Stimulated activated CD4-positive, alpha-beta T cell treated with anti-CD3 and anti-CD28 coated beads, Interleukin-4, amount 100 ng/mL, for 48 hours (primary cell): Measurements from ENCODE around the gene UNC13A.

Source experiments
- DNase-seq, 2 donors: peaks; one replicate each; pipeline ENCODE4 v3.0.0-alpha.2; 2020; ENCODE audit warnings: low read depth in 2 of 2

UNC13A gene

DNA sequence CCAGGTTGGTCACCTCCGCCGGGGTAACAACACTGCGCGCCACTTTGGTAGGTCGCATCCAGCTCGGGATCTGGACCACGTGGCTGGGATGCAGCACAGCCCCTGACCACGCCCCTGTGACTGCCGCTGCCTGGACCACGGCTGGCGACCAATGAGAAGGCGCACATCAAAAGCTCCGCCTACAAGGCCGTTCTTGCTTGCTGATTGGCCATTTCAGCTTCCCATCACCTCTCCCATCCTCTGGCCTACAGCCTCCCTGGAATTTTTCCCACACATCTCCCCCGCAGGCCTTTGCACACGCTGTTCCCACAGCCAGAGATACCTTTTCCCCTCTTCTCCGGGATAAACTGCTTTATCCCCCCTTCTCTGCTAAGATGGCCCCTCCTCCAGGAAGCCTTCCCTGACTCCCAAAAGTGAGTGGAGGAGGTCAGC is 18.6 kb upstream of the UNC13A start:
- no peak for DNase-seq

DNA sequence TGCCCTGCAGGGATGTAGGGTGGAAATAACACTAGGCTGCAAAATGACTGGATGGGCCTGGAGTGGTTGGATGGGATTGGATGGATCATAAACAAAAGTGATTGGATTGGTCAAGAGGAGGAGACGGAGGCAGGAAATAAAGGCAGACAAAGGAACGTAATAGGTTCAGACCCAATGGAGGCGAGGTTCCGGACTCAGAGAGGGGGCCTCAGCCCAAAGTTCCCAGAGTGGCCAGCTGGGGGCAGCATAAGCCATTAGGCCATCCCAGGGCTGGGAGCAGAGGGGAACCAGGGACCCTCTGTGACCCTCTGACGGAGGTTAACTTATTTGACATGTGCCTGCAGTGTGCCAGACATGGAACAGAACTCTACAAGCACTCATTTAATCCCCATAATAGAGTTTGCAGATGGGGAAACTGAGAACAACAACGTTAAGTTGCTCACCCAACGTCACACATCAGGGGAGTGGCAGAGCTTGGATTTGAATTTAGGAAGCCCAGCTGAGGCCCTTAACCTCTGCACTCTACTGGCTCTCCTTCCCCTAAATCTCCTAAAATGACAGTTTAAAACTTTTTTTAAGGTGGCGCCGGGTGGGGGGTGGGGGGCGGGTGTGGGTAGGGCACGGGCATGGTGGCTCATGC is 15.8 kb upstream of the UNC13A start:
- DNase-seq: peak; percentile 60 to 76

GRCh38 chr19:17695198-17695597 is 7.0 kb upstream of the UNC13A start:
- DNase-seq: no peak

GRCh38 chr19:17692566-17692965 is 4.4 kb upstream of the UNC13A start:
- DNase-seq: no peak

GRCh38 chr19:17688853-17689595 is 870 bp upstream of the UNC13A start:
- no peak for DNase-seq

GRCh38 chr19:17687141-17687856 is 855 bp downstream of the UNC13A start:
- DNase-seq: no peak

GRCh38 chr19:17686592-17687024 is 1.5 kb downstream of the UNC13A start:
- DNase-seq: no peak

GRCh38 chr19:17686023-17686521 is 2.1 kb downstream of the UNC13A start:
- DNase-seq: no peak

GRCh38 chr19:17685451-17686022 is 2.6 kb downstream of the UNC13A start:
- no peak for DNase-seq

DNA sequence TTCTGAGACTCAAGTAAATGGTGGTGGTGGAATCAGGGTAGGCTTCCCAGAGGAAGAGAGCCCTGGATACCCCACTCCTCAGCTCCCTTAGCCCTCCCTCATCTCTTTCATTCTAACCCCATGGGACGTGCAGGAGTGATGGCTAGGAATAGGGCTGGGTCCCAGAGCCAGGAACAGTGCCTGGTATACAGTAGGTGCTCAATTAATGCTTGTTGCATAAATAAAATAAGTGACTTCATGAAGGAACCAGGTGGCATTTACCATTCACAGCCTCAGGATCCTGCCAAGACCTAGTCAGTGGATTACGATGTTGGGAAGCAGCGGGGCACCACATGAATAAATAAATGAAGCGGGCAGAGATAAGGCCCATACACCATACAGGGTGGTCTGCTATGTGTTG is 3.9 kb downstream of the UNC13A start:
- no peak for DNase-seq

DNA sequence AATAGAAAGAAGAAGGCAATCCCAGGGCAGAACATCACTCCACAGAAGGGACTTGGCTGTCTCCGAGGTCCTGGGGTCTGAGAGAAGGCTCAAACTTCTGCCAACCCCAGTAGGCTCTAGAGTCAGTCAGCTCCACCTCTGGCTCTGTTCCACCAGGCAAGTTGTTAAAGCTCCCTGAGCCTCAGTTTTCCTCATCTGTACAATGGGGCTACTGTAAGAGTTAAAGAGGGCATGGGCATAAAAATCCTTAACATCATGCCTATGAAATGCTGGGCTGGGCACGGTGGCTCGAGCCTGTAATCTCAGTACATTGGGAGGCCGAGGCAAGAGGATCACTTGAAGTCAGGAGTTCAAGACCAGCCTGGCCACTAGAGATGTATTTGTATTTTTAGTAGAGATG is 5.1 kb downstream of the UNC13A start:
- no peak for DNase-seq

DNA sequence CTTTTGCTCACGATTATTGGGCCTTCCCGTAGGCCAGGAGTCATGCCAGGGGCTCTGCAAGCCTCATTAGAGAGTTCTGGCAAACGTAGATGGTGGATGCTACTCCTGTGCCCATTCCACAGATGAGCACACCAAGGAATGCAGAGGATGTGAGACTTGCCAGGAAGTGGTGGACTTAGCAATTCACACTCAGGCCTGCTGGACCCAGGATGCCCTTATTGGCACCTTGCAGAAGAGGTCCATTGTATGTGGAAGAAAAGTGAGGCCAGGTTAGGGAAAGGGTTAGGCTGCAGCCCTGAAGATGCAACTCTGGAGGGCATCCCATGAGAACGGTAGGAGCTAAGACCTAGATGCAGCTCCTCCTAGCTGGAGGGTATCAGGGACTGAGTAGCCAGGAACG is 5.9 kb downstream of the UNC13A start:
- no peak for DNase-seq

DNA sequence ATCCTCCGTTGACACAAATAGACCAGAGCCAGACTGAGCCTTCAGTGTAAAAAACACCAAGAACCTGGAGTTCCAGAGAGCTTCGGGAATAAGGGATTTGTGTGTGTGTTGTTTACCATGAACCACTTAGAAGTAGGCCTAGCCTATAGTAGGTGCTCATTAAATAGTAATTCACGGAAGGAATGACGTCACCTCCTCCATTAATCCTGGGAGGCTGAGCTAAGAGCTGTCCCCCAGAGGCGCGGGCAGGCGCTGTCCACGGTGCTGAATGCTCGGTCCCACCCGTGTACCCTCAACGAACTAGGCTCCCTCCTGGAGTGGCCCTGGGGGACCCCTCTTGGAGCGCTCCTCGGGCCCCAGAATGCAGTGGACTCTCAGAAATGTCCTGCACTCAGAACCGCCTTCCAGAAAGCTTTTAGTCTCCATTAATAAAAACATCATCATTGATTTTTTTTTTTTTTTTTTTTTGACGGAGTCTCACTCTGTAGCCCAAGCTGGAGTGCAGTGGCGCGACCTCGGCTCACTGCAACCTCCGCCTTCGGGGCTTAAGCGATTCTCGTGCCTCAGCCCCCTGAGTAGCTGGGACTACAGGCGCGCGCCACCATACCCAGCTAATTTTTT is 6.5 kb downstream of the UNC13A start:
- peak in 1 of 2 donors; percentile 19 for DNase-seq

GRCh38 chr19:17680230-17680722 is 7.9 kb downstream of the UNC13A start:
- peak; percentile 12 to 26 for DNase-seq

GRCh38 chr19:17679526-17680229 is 8.5 kb downstream of the UNC13A start:
- no peak for DNase-seq

DNA sequence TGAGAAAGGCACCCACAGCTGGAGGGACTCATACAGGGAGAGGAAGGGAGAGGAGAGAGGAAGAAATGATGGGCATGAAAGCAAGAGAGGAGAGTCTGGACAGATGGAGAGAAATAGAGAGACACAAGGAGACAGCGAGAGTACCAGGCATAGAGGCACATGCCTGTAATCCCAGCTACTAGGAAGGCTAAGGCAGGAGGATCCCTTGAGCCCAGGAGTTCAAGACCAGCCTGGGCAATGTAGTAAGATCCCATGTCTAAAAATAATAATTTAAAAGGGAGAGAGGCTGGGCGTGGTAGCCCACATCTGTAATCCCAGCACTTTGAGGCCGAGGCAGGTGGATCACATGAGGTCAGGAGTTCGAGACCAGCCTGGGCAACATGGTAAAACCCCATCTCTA is 9.3 kb downstream of the UNC13A start:
- no peak for DNase-seq

GRCh38 chr19:17677002-17677401 is 11.2 kb downstream of the UNC13A start:
- DNase-seq: no peak

DNA sequence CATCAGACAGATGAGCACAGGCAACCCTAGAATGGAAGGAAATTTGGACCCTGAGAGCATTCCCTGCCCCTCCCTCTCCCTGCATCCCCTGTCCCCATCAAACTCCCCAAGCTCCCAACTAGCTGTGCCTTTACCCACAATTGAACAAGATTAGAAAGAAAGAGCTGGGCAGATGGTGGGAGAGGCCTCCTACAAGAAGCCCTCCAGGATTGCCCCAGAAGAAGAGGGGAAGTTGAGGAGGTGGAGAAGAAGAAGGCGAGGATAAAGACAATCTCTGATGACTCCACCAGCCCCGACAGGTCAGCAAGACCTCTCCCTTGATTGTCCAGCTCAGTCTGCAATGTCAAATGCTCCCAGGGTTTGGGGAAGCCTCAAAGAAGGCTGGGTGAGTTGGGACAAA is 11.9 kb downstream of the UNC13A start:
- DNase-seq: no peak

DNA sequence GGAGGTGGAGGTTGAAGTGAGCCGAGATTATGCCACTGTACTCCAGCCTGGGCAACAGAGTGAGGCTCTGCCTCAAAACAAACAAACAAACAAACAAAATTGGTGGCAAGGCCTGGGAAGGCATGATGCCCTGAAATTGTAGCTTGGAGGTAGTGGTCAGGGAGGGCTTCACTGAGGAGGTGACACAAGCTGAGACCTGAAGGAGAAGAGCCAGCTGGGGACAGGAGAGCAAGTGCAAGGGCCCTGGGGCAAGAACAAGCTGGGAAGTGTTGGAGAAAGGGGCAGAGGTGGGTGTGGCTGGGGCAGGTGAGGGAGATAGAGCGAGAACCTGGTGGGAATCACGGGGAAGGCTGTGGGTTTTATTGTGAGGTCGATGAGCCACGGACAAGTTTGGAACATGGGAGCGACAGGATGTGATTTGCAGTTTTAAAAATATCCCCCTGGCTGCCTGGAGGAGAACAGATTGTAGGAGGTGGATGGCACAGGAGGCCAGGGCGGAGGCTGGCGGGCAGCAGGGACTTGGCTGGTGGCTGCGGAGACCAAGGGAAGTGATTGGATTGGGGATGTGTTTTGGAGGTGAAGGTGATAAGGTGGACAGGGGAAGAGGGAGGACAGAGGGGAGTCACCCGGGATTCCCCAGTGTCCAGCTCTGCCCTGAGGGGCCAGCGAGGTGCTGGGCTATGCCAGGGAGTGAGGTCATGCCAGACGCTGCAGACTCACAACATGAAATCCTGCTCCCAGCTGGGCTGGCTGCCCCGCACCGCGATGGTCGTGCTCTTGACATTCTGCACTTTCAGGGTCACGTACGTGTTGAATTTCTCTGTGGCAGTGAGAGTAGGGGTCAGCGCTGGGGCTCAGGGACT is 14.0 kb downstream of the UNC13A start:
- no peak for DNase-seq

GRCh38 chr19:17671906-17672305 is 16.2 kb downstream of the UNC13A start:
- peak; percentile 10 to 28 for DNase-seq
